ENCODE data around the gene CERK. TPM values are rescaled to one million over a fixed set of nuclear protein-coding genes. Genes with fewer than 3 reads are reported as not detected.

CERK gene
- polyA plus RNA-seq, 1 of the 3 experiments (the other 2 are of a cell fraction): 32.6 TPM

GRCh38 chr22:46653596-46653995, 84.5 kb downstream of the CERK start:
- POLR2A ChIA-PET: no interaction called here

GRCh38 chr22:46652847-46653331, 85.2 kb downstream of the CERK start:
- H3K27me3 ChIP-seq (ENCODE audit: insufficient read depth): no peaks in the 10 kb centered on the region
- no peak overlapping the region for H2AFZ ChIP-seq (ENCODE audit: low read depth)
- no peaks in the 10 kb centered on the region for H3K79me2 ChIP-seq (ENCODE audit: insufficient read depth)
- ChIA-PET POLR2A (no interaction called here), CTCF (interaction anchor here (0.8 to 1.8 kb wide), 3 partner anchors 83 to 93 kb away, joined by 3 to 12 read pairs (median 4); no protein-coding TSS in a partner anchor)
- H4K20me1 ChIP-seq (ENCODE audit: insufficient read depth): 0 out of 2 replicates have a peak, but pooled peaks cover 3% of the 10 kb centered on the region
- H3F3A ChIP-seq (replicated peaks; ENCODE audit: insufficient read depth): no peaks in the 10 kb centered on the region
- H3K9ac ChIP-seq: no peak overlapping the region
- no peak overlapping the region for H3K4me2 ChIP-seq
- 95% methylated on average over 15 of the region's 23 CpGs for WGBS (ENCODE audit: low lambda C conversion rate)
- H3K4me1 ChIP-seq (ENCODE audit: control insufficient read depth in 1 of 2, insufficient read depth in 2 of 2, low read depth in 1 of 2, low read length in 1 of 2): peaks cover 0 to 22% of the 10 kb centered on the region in 2 experiments; a peak in 1 of 4 replicates
- H3K36me3 ChIP-seq (replicated peaks in 1 of 2; ENCODE audit: control insufficient read depth in 1 of 2, insufficient read depth in 2 of 2, low read length in 1 of 2): no peaks in the 10 kb centered on the region
- H3K27ac ChIP-seq (ENCODE audit: low read depth in 2 of 2, low read length in 1 of 2): no peak overlapping the region
- no peak overlapping the region for H3K4me3 ChIP-seq (ENCODE audit: low read depth in 2 of 2, low read length in 1 of 2)
- DNase-seq: no peak
- no peak for TF ChIP-seq RFX5 (IDR thresholded peaks at IDR 0.05; ENCODE audit: low read length)
- no peak for TF ChIP-seq SMC3 (IDR thresholded peaks at IDR 0.05; ENCODE audit: low read depth, low read length)
- no peak for TF ChIP-seq USF1 (IDR thresholded peaks at IDR 0.05; ENCODE audit: borderline replicate concordance, low read depth)
- TF ChIP-seq CTCF (IDR thresholded peaks at IDR 0.05): no peak
- TF ChIP-seq SIN3A (IDR thresholded peaks at IDR 0.05; ENCODE audit: borderline replicate concordance, low read depth, low read length): no peak
- TF ChIP-seq POLR2AphosphoS5 (IDR thresholded peaks at IDR 0.05; ENCODE audit: low read depth, low read length): no peak
- no peak for TF ChIP-seq YY1 (IDR thresholded peaks at IDR 0.05; ENCODE audit: low read depth)
- no peak for TF ChIP-seq REST (IDR thresholded peaks at IDR 0.05; ENCODE audit: low read depth, low read length)
- TF ChIP-seq CHD2 (IDR thresholded peaks at IDR 0.05; ENCODE audit: low read length, partially characterized antibody): no peak
- TF ChIP-seq GABPA (IDR thresholded peaks at IDR 0.05; ENCODE audit: low read depth): no peak
- no peak for TF ChIP-seq TCF12 (IDR thresholded peaks at IDR 0.05)
- no peaks in the 10 kb centered on the region for H3K9me2 ChIP-seq
- no peaks in the 10 kb centered on the region for H3K9me3 ChIP-seq

More at GRCh38 chr22:46653596-46653995, 84.5 kb downstream of the CERK start:
- no peak overlapping the region for H2AFZ ChIP-seq (ENCODE audit: low read depth)
- no peaks in the 10 kb centered on the region for H3F3A ChIP-seq (replicated peaks; ENCODE audit: insufficient read depth)
- H3K4me2 ChIP-seq: no peak overlapping the region
- H3K79me2 ChIP-seq (ENCODE audit: insufficient read depth): no peaks in the 10 kb centered on the region
- TF ChIP-seq MAX (IDR thresholded peaks at IDR 0.05; ENCODE audit: low read depth) (no peak), NRF1 (IDR thresholded peaks at IDR 0.05; ENCODE audit: low read depth, low read length) (no peak), GABPA (IDR thresholded peaks at IDR 0.05; ENCODE audit: low read depth) (no peak), GATA2 (CRISPR knock-in tag; IDR thresholded peaks at IDR 0.05) (no peak), RXRA (IDR thresholded peaks at IDR 0.05; ENCODE audit: borderline replicate concordance, low read depth) (no peak), YY1 (IDR thresholded peaks at IDR 0.05; ENCODE audit: low read depth) (no peak), CHD2 (IDR thresholded peaks at IDR 0.05; ENCODE audit: low read length, partially characterized antibody) (no peak), POLR2AphosphoS5 (IDR thresholded peaks at IDR 0.05; ENCODE audit: low read depth, low read length) (no peak)
- H3K27ac ChIP-seq (ENCODE audit: low read depth in 2 of 2, low read length in 1 of 2): no peak overlapping the region
- H3K27me3 ChIP-seq (ENCODE audit: insufficient read depth): no peaks in the 10 kb centered on the region
- CTCF ChIA-PET: interaction anchor here (1.6 to 1.8 kb wide), 2 partner anchors 82 to 90 kb away, joined by 4 to 12 read pairs; no protein-coding TSS in a partner anchor
- 0 out of 2 replicates have a peak, but pooled peaks cover 3% of the 10 kb centered on the region for H4K20me1 ChIP-seq (ENCODE audit: insufficient read depth)
- peaks cover 0 to 23% of the 10 kb centered on the region in 2 experiments; a peak in 1 of 4 replicates for H3K4me1 ChIP-seq (ENCODE audit: control insufficient read depth in 1 of 2, insufficient read depth in 2 of 2, low read depth in 1 of 2, low read length in 1 of 2)
- H3K9ac ChIP-seq: no peak overlapping the region
- no peaks in the 10 kb centered on the region for H3K9me2 ChIP-seq
- 75% methylated on average over 2 of the region's 8 CpGs for WGBS (ENCODE audit: low lambda C conversion rate)
- DNase-seq: no peak
- H3K9me3 ChIP-seq: no peaks in the 10 kb centered on the region
- no peaks in the 10 kb centered on the region for H3K36me3 ChIP-seq (replicated peaks in 1 of 2; ENCODE audit: control insufficient read depth in 1 of 2, insufficient read depth in 2 of 2, low read length in 1 of 2)
- no peak overlapping the region for H3K4me3 ChIP-seq (ENCODE audit: low read depth in 2 of 2, low read length in 1 of 2)
